Nephron (organoid): Measurements from ENCODE around the gene PNP.
A peak's percentile ranks its signal among the peaks of the same experiment; 100 is the strongest.
"Not testable (repeated sequence)": the region's sequence is repeated elsewhere in the genome, so short reads cannot be mapped to it uniquely, and the experiment has no call there.

ENCODE experiments used
- H3K27ac Mint-ChIP-seq, 3 experiments: 2 replicates each; pipeline ENCODE4 v1.8.0; 2020; ENCODE audit warnings: mixed read lengths in 3 of 3, mild to moderate bottlenecking in 2 of 3, moderate library complexity in 1 of 3
- H3K27me3 Mint-ChIP-seq: 2 replicates; pipeline ENCODE4 v1.8.0; 2021; ENCODE audit warnings: low read depth, mild to moderate bottlenecking, moderate library complexity, mixed read lengths
- H3K36me3 Mint-ChIP-seq: 2 replicates; pipeline ENCODE4 v1.8.0; 2020; ENCODE audit warnings: low read depth, mixed read lengths
- H3K4me1 Mint-ChIP-seq: 2 replicates; pipeline ENCODE4 v1.8.0; 2020; ENCODE audit warnings: mixed read lengths
- H3K4me3 Mint-ChIP-seq, 3 experiments: 2 replicates each; pipeline ENCODE4 v1.8.0; 2020; ENCODE audit warnings: mild to moderate bottlenecking in 3 of 3, mixed read lengths in 3 of 3, moderate library complexity in 2 of 3
- H3K9me3 Mint-ChIP-seq: 2 replicates; pipeline ENCODE4 v1.8.0; 2020; ENCODE audit warnings: mixed read lengths
- CTCF ChIP-seq, 3 experiments: fragments of 200-600 bp; sonication (generic); IDR thresholded peaks; one replicate each; pipeline ENCODE4 v1.5.0; 2021; ENCODE audit warnings: antibody characterized with exemption in 3 of 3; ENCODE audit not compliant: unreplicated experiment in 3 of 3

PNP gene

DNA sequence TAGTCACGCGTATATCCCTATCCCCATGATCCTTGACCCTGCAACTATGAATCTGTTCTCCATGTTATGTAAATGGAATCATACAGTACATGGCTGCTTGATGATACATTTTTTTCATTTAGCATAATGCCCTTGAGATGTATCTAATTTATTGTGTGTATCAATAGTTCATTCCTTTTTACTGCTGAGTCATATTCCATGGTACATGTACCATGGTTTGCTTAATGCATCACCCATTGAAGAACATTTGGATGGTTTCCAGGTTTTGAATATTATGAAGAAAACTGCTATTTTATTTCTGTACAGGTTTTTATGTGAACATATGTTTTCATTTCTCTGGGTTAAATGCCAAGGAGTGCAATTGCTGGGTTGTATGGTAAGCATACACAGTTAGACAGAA, 32.1 kb downstream of the PNP start:
- TF ChIP-seq CTCF (IDR thresholded peaks at IDR 0.05; ENCODE audit: unreplicated experiment in 3 of 3), result no peak
- H3K9me3 Mint-ChIP-seq, result peaks cover 6% of the 10 kb centered on the region
- no peak overlapping the region for H3K4me3 Mint-ChIP-seq

GRCh38 chr14:20503898-20504297, 34.7 kb downstream of the PNP start:
- Mint-ChIP-seq H3K9me3 (peaks cover 6% of the 10 kb centered on the region), H3K4me3 (no peak overlapping the region), H3K27ac (peak overlapping the region; percentile 28 to 59 (median 33)), H3K27me3 (no peaks in the 10 kb centered on the region), H3K36me3 (peaks cover 4% of the 10 kb centered on the region), H3K4me1 (peaks cover 4% of the 10 kb centered on the region)
- no peak for TF ChIP-seq CTCF (IDR thresholded peaks at IDR 0.05; ENCODE audit: unreplicated experiment in 3 of 3)

More for the DNA sequence above, 32.1 kb downstream of the PNP start:
- no peaks in the 10 kb centered on the region for H3K27me3 Mint-ChIP-seq
- peaks cover 4% of the 10 kb centered on the region for H3K4me1 Mint-ChIP-seq
- peaks cover 4% of the 10 kb centered on the region for H3K36me3 Mint-ChIP-seq
- no peak overlapping the region for H3K27ac Mint-ChIP-seq

- not testable (repeated sequence) for H3K4me3 Mint-ChIP-seq, H3K27ac Mint-ChIP-seq, H3K27me3 Mint-ChIP-seq, H3K36me3 Mint-ChIP-seq, H3K4me1 Mint-ChIP-seq, H3K9me3 Mint-ChIP-seq
Measured at GRCh38 chr14:20506276-20506675, 37.1 kb downstream of the PNP start.

DNA sequence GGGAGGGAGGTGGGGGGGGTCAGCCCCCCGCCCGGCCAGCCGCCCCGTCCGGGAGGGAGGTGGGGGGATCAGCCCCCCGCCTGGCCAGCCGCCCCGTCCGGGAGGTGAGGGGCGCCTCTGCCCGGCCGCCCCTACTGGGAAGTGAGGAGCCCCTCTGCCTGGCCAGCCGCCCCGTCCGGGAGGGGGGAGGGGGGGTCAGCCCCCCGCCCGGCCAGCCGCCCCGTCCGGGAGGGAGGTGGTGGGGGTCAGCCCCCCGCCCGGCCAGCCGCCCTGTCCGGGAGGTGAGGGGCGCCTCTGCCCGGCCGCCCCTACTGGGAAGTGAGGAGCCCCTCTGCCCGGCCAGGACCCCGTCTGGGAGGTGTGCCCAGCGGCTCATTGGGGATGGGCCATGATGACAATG, 37.5 kb downstream of the PNP start:
- not testable (repeated sequence) for H3K9me3 Mint-ChIP-seq, H3K27me3 Mint-ChIP-seq, H3K27ac Mint-ChIP-seq, H3K4me1 Mint-ChIP-seq, H3K36me3 Mint-ChIP-seq, H3K4me3 Mint-ChIP-seq

GRCh38 chr14:20507537-20507936, 38.3 kb downstream of the PNP start:
- not testable (repeated sequence) for H3K4me3 Mint-ChIP-seq, H3K27me3 Mint-ChIP-seq, H3K36me3 Mint-ChIP-seq, H3K4me1 Mint-ChIP-seq, H3K27ac Mint-ChIP-seq, H3K9me3 Mint-ChIP-seq

DNA sequence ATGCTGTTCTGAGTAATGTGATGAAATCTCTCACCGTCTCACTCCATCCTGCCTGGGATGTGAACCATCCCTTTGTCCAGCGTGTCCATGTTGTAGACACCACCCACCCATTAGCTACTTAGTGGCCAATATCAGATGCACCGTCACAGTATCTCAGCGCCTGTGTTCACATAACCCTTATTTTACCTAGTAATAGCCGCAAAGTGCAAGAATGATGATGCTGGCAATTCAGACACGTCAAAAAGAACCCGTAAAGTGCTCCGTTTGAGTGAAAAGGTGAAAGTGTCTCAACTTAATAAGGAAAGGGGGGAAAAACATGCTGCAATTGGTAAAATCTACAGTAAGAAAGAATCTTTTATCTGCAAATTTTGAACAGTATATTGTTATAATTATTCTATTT, 39.2 kb downstream of the PNP start:
- TF ChIP-seq CTCF (IDR thresholded peaks at IDR 0.05; ENCODE audit: unreplicated experiment in 3 of 3), result no peak
- H3K27me3 Mint-ChIP-seq, result peaks cover 3% of the 10 kb centered on the region
- no peak overlapping the region for H3K4me3 Mint-ChIP-seq
- H3K27ac Mint-ChIP-seq, result no peak overlapping the region
- peaks cover 4% of the 10 kb centered on the region for H3K36me3 Mint-ChIP-seq
- peaks cover 6% of the 10 kb centered on the region for H3K9me3 Mint-ChIP-seq
- peaks cover 4% of the 10 kb centered on the region for H3K4me1 Mint-ChIP-seq

DNA sequence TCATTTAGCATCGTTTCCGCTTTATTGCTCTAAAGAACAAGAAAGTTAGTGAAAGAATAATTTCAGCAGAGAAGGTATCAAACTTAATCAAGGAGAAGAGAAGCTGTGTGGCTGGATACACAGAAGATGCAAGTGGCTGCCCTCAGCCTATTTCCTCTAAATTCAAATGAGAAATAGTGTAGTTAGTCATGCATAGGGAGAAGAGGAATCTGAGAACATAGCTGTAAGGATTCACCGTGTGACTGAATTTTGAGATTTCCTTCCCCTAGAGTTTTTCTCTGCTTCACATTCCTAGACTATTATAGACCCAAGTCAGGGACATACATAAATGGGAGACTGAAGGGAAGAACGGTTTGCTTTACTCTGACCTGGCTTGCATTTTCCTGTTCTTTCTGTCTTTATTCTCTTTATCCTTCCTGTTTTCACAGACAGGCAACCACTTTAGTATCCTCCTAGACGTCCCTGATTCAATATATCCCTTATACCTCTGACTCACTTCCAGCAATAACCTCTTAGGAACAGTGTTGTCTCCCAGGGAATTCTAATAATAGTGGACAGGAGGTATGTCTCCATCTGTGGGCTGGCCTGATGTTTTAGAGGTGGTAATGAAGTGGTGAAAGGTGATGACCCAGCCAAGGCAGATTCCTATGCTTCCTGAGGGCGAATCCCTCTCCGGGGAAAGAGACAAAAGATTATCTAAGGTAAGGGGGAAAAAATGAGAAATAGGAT, 43.1 kb downstream of the PNP start:
- H3K4me1 Mint-ChIP-seq, result no peaks in the 10 kb centered on the region
- H3K4me3 Mint-ChIP-seq, result no peak overlapping the region
- no peak for TF ChIP-seq CTCF (IDR thresholded peaks at IDR 0.05; ENCODE audit: unreplicated experiment in 3 of 3)
- no peaks in the 10 kb centered on the region for H3K36me3 Mint-ChIP-seq
- H3K27me3 Mint-ChIP-seq, result peaks cover 3% of the 10 kb centered on the region
- no peaks in the 10 kb centered on the region for H3K9me3 Mint-ChIP-seq
- no peak overlapping the region for H3K27ac Mint-ChIP-seq
